Measurements from ENCODE around the gene ARSB.
A peak's percentile ranks its signal among the peaks of the same experiment; 100 is the strongest.

ARSB gene

DNA sequence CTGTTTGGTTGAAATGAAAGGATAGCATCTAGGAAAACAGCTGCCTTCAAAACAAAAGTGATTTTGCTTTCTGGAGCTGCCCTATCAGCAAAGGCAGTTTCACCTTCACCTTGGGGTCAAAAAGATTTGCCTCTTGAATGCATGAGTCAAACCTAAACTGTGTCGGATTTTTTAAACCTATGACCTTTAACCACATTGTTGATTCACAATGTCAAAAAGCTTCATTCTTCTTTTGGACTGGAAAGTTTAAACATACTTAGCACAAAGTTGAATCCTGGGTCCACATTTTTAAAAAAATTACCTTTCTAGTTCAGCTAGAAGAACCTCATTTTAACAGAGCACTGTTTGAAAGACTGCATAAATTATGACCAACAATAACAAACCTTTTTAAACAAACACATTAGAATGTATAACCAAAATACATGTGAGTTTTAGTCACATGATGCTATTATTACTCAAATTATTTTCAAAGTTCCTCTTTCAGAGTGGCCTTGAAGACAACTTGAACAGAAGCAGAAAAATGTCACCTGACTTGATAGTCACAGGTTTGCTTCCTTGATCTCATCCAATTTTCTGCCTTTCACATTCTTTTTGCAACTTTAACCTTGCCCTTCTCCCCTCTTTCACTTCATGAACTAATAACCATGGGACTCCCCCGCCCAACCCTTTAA lies 226.8 kb downstream of the ARSB start:
- TF ChIP-seq, protein P1, sequence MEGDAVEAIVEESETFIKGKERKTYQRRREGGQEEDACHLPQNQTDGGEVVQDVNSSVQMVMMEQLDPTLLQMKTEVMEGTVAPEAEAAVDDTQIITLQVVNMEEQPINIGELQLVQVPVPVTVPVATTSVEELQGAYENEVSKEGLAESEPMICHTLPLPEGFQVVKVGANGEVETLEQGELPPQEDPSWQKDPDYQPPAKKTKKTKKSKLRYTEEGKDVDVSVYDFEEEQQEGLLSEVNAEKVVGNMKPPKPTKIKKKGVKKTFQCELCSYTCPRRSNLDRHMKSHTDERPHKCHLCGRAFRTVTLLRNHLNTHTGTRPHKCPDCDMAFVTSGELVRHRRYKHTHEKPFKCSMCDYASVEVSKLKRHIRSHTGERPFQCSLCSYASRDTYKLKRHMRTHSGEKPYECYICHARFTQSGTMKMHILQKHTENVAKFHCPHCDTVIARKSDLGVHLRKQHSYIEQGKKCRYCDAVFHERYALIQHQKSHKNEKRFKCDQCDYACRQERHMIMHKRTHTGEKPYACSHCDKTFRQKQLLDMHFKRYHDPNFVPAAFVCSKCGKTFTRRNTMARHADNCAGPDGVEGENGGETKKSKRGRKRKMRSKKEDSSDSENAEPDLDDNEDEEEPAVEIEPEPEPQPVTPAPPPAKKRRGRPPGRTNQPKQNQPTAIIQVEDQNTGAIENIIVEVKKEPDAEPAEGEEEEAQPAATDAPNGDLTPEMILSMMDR (IDR thresholded peaks at IDR 0.05; ENCODE audit: control insufficient read depth, insufficient read depth, low read depth, low read length, missing control alignments) = no peak
- H3K4me3 ChIP-seq (ENCODE audit: control insufficient read depth, low read depth, low read length) = no peak overlapping the region
- DNase-seq (ENCODE audit: low read depth) = no peak

- no peak overlapping the region for H3K4me3 ChIP-seq (ENCODE audit: control insufficient read depth, low read depth, low read length)
- no peak for DNase-seq (ENCODE audit: low read depth)
- TF ChIP-seq, protein P1 (IDR thresholded peaks at IDR 0.05; ENCODE audit: control insufficient read depth, insufficient read depth, low read depth, low read length, missing control alignments) = no peak
Observed at GRCh38 chr5:78757269-78758053, 227.6 kb downstream of the ARSB start.

DNA sequence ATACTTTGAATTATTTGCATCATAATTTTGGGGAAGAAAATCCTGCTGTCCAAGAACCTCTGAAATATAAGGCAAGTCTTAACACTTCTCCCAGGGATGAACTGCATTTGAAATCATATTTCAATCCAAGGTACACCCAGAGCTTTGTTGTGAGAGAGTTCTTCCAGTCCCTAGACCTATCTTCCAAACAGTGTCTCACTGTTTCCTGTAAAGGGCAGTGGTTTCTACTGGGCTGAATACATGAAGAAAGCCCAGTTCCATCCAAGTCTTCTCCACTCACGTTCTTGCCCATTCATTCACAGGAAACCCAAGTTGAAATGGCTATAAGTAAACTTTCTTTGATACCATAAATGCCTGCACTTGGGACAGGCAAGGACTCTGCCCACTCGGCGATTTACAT lies 228.3 kb downstream of the ARSB start:
- no peak for DNase-seq (ENCODE audit: low read depth)
- TF ChIP-seq, protein P1 (IDR thresholded peaks at IDR 0.05; ENCODE audit: control insufficient read depth, insufficient read depth, low read depth, low read length, missing control alignments) = no peak
- no peak overlapping the region for H3K4me3 ChIP-seq (ENCODE audit: control insufficient read depth, low read depth, low read length)

- DNase-seq (ENCODE audit: low read depth) = no peak
- no peak overlapping the region for H3K4me3 ChIP-seq (ENCODE audit: control insufficient read depth, low read depth, low read length)
- TF ChIP-seq, protein P1 (IDR thresholded peaks at IDR 0.05; ENCODE audit: control insufficient read depth, insufficient read depth, low read depth, low read length, missing control alignments) = no peak
Observed at GRCh38 chr5:78755822-78756429, 229.2 kb downstream of the ARSB start.

DNA sequence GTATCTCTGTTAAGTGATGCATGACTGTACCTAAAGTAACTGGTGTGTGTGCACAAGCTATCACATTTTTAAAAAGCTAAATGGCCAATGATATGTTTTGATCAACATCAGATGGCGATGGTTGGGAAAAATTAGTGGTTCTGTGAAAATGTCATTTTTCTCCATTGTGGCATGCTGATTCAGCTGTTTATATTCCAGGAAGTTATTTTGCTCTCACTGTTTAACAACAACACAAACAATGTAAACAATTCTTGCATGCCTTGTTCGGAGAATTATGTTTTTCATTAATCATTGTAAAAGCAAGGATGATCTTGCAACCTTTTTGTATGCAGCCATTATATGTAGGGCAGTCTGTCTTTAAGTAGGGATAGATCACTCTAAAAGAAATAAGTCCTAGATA lies 230.5 kb downstream of the ARSB start:
- TF ChIP-seq, protein P1 (IDR thresholded peaks at IDR 0.05; ENCODE audit: control insufficient read depth, insufficient read depth, low read depth, low read length, missing control alignments) = no peak
- DNase-seq (ENCODE audit: low read depth) = no peak
- H3K4me3 ChIP-seq (ENCODE audit: control insufficient read depth, low read depth, low read length) = no peak overlapping the region

- H3K4me3 ChIP-seq (ENCODE audit: control insufficient read depth, low read depth, low read length) = no peak overlapping the region
- TF ChIP-seq, protein P1 (IDR thresholded peaks at IDR 0.05; ENCODE audit: control insufficient read depth, insufficient read depth, low read depth, low read length, missing control alignments) = no peak
- peak; percentile 55 for DNase-seq (ENCODE audit: low read depth)
Observed at GRCh38 chr5:78753093-78753531, 232.0 kb downstream of the ARSB start.

All from AG09309 (cell line).